Spinal cord (tissue), 10 donors: ENCODE results near the gene COL8A1. TPM values are rescaled to one million over a fixed set of nuclear protein-coding genes. Genes with fewer than 3 reads are reported as not detected.

ENCODE experiments used
- DNase-seq, 6 donors: peaks; one replicate each; pipeline versions ENCODE4 v3.0.0 to v3.0.0-alpha.2; 2013 to 2015; ENCODE audit warnings: low spot score in 6 of 6, low read depth in 4 of 6
- H3K27ac ChIP-seq: one replicate; pipeline ENCODE4 v1.5.1; 2013; ENCODE audit warnings: low read depth, low read length, control low read depth
- H3K27me3 ChIP-seq: one replicate; pipeline ENCODE4 v1.6.1; 2013; ENCODE audit warnings: low read length; ENCODE audit not compliant: control insufficient read depth, insufficient read depth
- H3K36me3 ChIP-seq: one replicate; pipeline ENCODE4 v1.6.1; 2013; ENCODE audit warnings: low read length; ENCODE audit not compliant: control insufficient read depth, insufficient read depth
- H3K4me1 ChIP-seq: one replicate; pipeline ENCODE4 v1.6.1; 2013; ENCODE audit warnings: low read length; ENCODE audit not compliant: control insufficient read depth, insufficient read depth
- H3K4me3 ChIP-seq: one replicate; pipeline ENCODE4 v1.5.1; 2013; ENCODE audit warnings: low read depth, low read length, control low read depth
- H3K9me3 ChIP-seq: one replicate; pipeline ENCODE4 v1.6.1; 2013; ENCODE audit warnings: low read length; ENCODE audit not compliant: control insufficient read depth, insufficient read depth
- WGBS: methylation state at CpG from one replicate; pipeline ENCODE4 v1.1.5; 2013; ENCODE audit warnings: missing lambda C conversion rate; ENCODE audit not compliant: insufficient coverage; 5-methylcytosine and 5-hydroxymethylcytosine counted together
- polyA plus RNA-seq, 2 donors: library from polyadenylated mRNA; unstranded; fragments of 120-200 nt; gene quantifications; one replicate each; pipeline ENCODE4 v1.2.1, GENCODE V29; 2013; ENCODE audit not compliant: insufficient read length in 2 of 2
- total RNA-seq, 2 donors: library from RNA; depleted of rRNA in 1 of 2; stranded (reverse); fragments of 120-200 nt in 1 of 2; fragments of >200 nt in 1 of 2; gene quantifications; one replicate each; pipeline versions ENCODE4 v1.2.3 to v1.2.4, GENCODE V29; 2013 to 2014
- donor health status: healthy.

Gene COL8A1
- total and polyA plus RNA-seq, 4 donors: 3.4 to 200 (median 110) TPM

DNA sequence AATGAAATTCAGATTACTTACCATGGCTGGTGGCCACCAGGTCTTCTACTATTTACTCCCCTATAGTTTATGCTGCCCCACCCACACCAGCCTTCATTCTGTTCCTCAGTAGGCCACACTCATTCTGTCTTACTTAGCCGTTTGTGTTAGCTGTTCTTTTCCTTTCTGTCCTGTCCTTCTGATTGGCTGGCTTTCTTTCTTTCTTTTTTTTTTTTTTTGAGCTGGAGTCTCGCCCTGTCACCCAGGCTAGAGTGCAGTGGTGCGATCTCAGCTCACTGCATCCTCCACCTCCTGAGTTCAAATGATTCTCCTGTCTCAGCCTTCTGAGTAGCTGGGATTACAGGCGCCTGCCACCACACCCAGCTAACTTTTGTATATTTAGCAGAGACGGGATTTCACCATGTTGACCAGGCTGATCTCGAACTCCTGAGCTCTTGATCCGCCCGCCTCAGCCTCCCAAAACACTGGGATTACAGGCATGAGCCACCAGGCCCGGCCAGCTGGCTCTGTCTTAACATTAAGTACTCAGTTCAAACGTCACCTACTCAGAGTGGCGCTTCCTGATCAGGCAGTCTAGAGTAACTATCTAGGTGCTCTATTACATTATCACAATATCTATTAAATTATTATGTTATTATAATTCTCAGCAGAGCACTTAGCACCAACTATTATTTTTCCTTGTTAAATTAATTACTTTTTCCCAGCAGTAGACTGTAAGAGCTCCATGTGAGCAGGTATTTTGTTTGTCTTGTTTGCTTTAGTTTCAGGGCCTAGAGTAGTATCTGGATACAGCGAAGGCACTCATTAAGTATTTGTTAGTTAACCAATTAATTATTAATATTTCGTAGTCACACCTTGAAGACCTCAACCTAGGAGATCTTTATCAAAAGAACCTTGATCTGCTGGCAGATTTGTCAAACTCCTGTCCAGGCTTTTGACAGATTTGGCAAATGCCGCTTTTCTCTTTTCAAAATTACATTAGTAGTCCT is 185.6 kb downstream of the COL8A1 start:
- Histone ChIP-seq H3K27me3 (no peaks in the 10 kb centered on the region), H3K9me3 (no peaks in the 10 kb centered on the region), H3K36me3 (no peaks in the 10 kb centered on the region), H3K4me1 (no peaks in the 10 kb centered on the region), H3K4me3 (no peak overlapping the region), H3K27ac (no peak overlapping the region)
- 78% methylated on average over 8 of the region's 14 CpGs for WGBS
- DNase-seq: no peak

DNA sequence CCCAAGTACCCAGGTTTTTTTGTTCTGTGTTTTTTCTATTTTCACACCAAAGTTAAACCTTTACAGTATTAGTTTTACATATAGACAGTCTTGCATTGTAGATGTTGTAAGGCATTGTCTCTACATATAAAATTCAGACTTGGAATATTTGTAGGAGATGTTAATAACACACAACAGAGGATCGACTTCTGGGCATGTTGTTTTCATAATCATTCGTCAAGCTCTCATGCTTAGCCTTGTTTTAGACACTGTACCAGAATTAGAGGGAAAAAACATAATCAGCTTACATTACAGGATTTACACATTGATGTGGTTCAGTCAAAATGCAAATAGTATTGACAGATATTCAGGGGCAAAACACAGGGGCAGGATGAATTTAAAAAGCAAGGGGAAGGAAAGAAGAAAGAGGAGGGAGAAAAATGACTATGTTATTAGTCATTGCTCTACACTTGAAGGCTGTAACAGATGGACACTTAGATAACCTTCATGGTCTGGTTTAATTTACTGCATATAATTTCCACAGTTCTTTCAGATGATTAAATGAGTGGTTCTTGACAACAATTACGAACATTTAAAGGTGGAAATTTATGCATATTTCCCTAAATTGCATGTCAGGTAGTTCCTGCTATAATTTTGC is 186.7 kb downstream of the COL8A1 start:
- Histone ChIP-seq H3K36me3 (no peaks in the 10 kb centered on the region), H3K4me1 (no peaks in the 10 kb centered on the region), H3K27ac (no peak overlapping the region), H3K4me3 (no peak overlapping the region), H3K27me3 (no peaks in the 10 kb centered on the region), H3K9me3 (no peaks in the 10 kb centered on the region)
- no CpG with 5 or more reads among the region's 3 CpGs for WGBS
- no peak for DNase-seq

DNA sequence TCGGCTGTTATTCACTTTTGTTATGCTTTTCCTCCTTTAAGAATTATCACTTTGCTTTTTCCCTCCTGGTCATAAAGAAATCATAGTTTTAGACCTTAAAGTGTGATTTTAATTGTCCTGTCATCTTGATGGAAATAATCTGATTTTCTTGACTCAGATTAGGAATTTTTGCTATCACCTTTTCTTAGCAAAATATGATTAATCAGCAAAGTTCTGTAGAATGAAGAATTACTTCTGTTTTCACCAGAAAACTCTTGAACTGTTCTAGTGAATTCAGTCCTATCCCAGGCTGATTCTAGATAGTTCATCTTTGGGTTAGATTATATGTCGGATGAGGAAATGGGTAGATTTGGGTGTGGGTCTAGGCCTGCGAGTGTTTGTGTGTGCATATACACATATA is 191.4 kb downstream of the COL8A1 start:
- WGBS: no CpG with 5 or more reads among the region's 3 CpGs
- H3K9me3 ChIP-seq: no peaks in the 10 kb centered on the region
- no peaks in the 10 kb centered on the region for H3K36me3 ChIP-seq

DNA sequence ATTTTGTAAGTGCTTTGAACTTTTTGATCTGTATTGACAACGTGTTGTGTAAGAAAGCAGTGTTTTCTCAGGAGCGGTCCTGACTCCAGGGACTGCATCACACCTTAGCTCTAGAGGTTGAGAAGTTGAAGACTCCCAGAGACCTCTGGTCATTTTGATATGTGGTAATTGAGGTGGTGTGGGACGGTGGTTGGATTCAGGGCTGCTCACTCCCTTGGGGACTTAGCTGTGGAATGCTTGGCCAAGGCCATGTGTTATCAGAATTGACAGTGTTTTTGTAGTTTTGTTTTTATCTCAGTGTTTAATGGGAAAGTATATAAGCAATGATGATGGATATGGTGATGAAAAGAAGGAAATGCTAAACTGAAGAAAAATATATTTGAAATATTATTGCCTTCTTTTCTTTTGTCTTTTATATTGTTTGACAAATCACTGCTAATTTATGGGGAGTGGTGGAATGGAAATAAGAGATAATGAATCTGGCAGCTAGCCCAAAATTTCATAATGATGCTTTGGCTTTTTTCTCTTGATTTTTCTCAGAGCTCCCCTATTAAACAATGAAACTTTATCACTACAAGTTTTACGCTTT is 195.3 kb downstream of the COL8A1 start:
- 78% methylated on average over 3 of the region's 4 CpGs for WGBS
- no peaks in the 10 kb centered on the region for H3K36me3 ChIP-seq
- H3K27me3 ChIP-seq: no peaks in the 10 kb centered on the region
- no peak overlapping the region for H3K4me3 ChIP-seq
- peak in 1 of 6 donors; percentile 34 for DNase-seq
- no peaks in the 10 kb centered on the region for H3K4me1 ChIP-seq
- no peak overlapping the region for H3K27ac ChIP-seq
- H3K9me3 ChIP-seq: no peaks in the 10 kb centered on the region

More for the DNA sequence above, 191.4 kb downstream of the COL8A1 start:
- no peak overlapping the region for H3K27ac ChIP-seq
- no peak for DNase-seq
- no peaks in the 10 kb centered on the region for H3K27me3 ChIP-seq
- H3K4me1 ChIP-seq: no peaks in the 10 kb centered on the region
- no peak overlapping the region for H3K4me3 ChIP-seq

DNA sequence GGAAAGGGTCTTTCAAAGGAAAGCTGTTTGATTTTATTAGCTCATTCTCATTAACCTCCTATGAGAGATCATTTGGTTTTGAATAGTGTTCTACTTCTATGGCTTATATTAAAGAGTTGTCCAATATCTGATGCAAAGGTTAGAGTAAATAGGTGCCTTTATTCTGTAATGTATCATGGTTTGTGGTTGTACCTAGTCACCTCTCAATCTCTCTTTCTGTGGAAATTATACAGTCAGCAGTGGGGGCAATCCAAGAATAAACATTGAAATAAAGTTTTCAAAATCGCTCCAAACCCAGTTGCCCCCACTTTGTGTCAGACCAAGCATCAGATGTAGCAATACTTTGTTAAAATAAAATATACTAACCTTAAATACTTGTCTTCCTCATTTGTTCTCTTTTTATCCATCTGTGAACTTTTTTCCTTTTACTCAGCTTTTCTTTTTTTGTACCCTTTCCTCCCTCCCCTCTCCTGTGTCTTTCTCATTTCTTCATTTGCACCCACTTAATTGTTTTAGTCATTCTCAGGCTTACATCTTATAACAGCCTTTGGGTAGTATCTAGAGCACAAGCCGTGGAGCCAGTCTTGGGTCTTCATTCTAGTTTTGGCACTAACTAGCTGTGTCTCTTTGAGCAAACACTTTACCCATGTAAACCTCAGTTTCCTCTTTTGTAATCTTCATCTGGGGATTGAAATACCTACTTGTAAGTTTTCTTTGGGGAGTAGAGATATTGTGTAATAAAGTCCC is 196.0 kb downstream of the COL8A1 start:
- H3K27me3 ChIP-seq: no peaks in the 10 kb centered on the region
- H3K36me3 ChIP-seq: no peaks in the 10 kb centered on the region
- no peak overlapping the region for H3K4me3 ChIP-seq
- no peaks in the 10 kb centered on the region for H3K9me3 ChIP-seq
- DNase-seq: no peak
- no CpG with 5 or more reads among the region's 2 CpGs for WGBS
- no peak overlapping the region for H3K27ac ChIP-seq
- no peaks in the 10 kb centered on the region for H3K4me1 ChIP-seq

DNA sequence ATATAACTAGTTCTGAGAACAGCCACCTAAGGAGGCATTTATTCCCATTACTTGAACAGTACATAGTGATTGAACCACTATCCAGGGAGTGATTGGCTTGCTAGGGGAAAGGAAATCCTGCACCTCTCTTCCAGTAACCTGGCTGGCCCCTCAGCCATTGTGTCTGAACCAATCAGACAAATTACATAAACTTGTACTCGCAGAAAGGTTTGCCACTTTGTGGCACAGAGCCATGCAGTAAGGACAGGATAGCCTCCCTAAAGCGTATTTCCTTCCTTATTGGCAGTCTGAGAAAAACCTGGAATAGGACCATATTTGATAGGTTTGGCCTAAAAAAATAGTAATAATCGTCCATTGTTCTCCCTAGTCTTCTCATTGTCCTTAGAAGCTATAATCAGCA is 198.3 kb downstream of the COL8A1 start:
- 67% methylated on average over 1 of the region's 3 CpGs for WGBS
- Histone ChIP-seq H3K27ac (no peak overlapping the region), H3K36me3 (no peaks in the 10 kb centered on the region), H3K4me1 (no peaks in the 10 kb centered on the region), H3K4me3 (no peak overlapping the region), H3K27me3 (no peaks in the 10 kb centered on the region), H3K9me3 (no peaks in the 10 kb centered on the region)
- DNase-seq: no peak

DNA sequence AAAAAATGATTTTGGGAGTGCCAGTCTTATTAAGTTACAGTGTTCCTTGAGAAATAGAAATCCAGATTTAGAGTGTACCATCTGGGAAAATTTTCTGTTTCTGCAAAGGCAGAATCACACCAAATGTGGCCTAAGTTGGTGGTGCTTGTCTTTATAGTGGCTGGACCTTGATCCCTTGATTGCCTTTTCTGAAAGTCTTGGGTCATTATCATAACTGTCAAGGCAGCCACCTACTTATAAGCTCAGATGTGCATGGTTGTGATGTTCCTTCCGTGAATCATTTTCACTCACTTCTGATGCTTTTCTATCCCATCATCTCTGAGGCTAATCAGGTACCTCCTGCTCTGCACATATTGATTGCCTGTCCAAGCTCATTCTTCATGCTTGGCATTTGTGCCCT is 199.3 kb downstream of the COL8A1 start:
- Histone ChIP-seq H3K36me3 (no peaks in the 10 kb centered on the region), H3K9me3 (no peaks in the 10 kb centered on the region), H3K4me1 (no peaks in the 10 kb centered on the region), H3K27me3 (no peaks in the 10 kb centered on the region), H3K27ac (no peak overlapping the region), H3K4me3 (no peak overlapping the region)
- no peak for DNase-seq
- WGBS: 100% methylated on average over 1 of the region's 1 CpG

DNA sequence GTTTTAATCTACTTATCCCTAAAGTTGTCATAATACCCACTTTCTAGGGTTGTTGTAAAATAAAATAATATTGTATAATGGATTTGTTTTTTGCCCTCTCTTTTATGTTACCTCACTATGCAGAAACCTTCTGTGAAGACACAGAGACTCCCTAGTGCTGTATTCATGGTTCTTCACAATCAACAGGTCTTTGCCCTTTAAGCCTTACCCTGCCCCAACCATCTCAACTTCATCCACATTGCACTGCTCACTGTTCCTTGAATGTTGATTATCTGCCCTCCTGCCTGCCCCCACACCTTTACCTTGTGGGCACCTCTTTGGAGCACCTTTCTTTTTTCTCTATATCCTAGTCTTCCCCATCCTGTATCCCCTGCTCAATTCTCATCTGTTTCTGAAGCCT is 200.4 kb downstream of the COL8A1 start:
- no peak for DNase-seq
- H3K4me3 ChIP-seq: no peak overlapping the region
- H3K27ac ChIP-seq: no peak overlapping the region
- no peaks in the 10 kb centered on the region for H3K27me3 ChIP-seq
- no peaks in the 10 kb centered on the region for H3K36me3 ChIP-seq
- H3K9me3 ChIP-seq: no peaks in the 10 kb centered on the region
- H3K4me1 ChIP-seq: no peaks in the 10 kb centered on the region

DNA sequence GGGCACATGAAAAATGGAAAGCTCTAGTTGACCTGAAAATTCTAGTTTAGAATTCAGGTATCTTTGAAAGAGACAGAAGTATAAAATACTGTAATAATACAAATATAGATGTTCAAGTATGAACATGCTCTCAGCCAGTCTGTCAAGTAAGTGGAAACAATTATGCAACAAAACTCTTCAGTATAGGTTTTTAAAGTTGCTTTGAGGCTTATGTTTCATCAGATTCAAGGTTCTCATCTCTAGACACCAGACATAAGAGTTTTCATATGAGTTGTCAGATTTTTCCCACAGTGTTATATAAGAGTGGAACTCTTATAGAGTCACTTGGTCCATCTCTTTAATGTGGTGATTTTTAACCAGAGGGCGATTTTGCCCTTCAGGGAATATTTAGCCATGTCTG is 201.2 kb downstream of the COL8A1 start:
- no peak overlapping the region for H3K27ac ChIP-seq
- no peak overlapping the region for H3K4me3 ChIP-seq

More for the DNA sequence above, 201.2 kb downstream of the COL8A1 start:
- no CpG with 5 or more reads among the region's 1 CpG for WGBS
- H3K27me3 ChIP-seq: no peaks in the 10 kb centered on the region
- H3K36me3 ChIP-seq: no peaks in the 10 kb centered on the region
- H3K9me3 ChIP-seq: no peaks in the 10 kb centered on the region
- no peak for DNase-seq
- H3K4me1 ChIP-seq: no peaks in the 10 kb centered on the region
